ENCODE results near the gene RARG. TPM values are rescaled to one million over a fixed set of nuclear protein-coding genes. Genes with fewer than 3 reads are reported as not detected.

RARG gene
- total RNA-seq, 2 donors from 2014 or later = 57.6 to 57.8 TPM

- no peaks in the 10 kb centered on the region for H3K9me3 ChIP-seq (ENCODE audit: control insufficient read depth, low read length, poor library complexity, severe bottlenecking)
- no peaks in the 10 kb centered on the region for H3K36me3 Mint-ChIP-seq (ENCODE audit: low read depth)
- peak overlapping the region; percentile 98 for H3K27ac Mint-ChIP-seq
- H3K4me1 Mint-ChIP-seq = peaks cover 58% of the 10 kb centered on the region
- no peak for DNase-seq
- ATAC-seq = peak; percentile 32
- H3K4me3 Mint-ChIP-seq = peak overlapping the region; percentile 83
- H3K27me3 Mint-ChIP-seq = no peaks in the 10 kb centered on the region
These were observed 3.9 kb upstream of the RARG start for GRCh38 chr12:53235742-53236442.

GRCh38 chr12:53235164-53235563, 3.2 kb upstream of the RARG start:
- Mint-ChIP-seq H3K27ac (peak overlapping the region; percentile 98), H3K4me1 (peaks cover 60% of the 10 kb centered on the region), H3K27me3 (no peaks in the 10 kb centered on the region), H3K36me3 (ENCODE audit: low read depth) (no peaks in the 10 kb centered on the region), H3K4me3 (peak overlapping the region; percentile 83)
- DNase-seq (no peak), ATAC-seq (no peak)
- H3K9me3 ChIP-seq (ENCODE audit: control insufficient read depth, low read length, poor library complexity, severe bottlenecking) = no peaks in the 10 kb centered on the region

- H3K4me1 Mint-ChIP-seq = peaks cover 63% of the 10 kb centered on the region
- H3K27me3 Mint-ChIP-seq = no peaks in the 10 kb centered on the region
- peak overlapping the region; percentile 83 for H3K4me3 Mint-ChIP-seq
- no peak for ATAC-seq
- H3K36me3 Mint-ChIP-seq (ENCODE audit: low read depth) = no peaks in the 10 kb centered on the region
- H3K27ac Mint-ChIP-seq = peak overlapping the region; percentile 98
- peak in 1 of 3 donors; percentile 41 for DNase-seq
- H3K9me3 ChIP-seq (ENCODE audit: control insufficient read depth, low read length, poor library complexity, severe bottlenecking) = no peaks in the 10 kb centered on the region
These were observed 2.4 kb upstream of the RARG start for GRCh38 chr12:53234271-53234914.

GRCh38 chr12:53233671-53234121, 1.7 kb upstream of the RARG start:
- Mint-ChIP-seq H3K27ac (peak overlapping the region; percentile 98), H3K36me3 (ENCODE audit: low read depth) (no peaks in the 10 kb centered on the region), H3K4me3 (peak overlapping the region; percentile 97), H3K27me3 (no peaks in the 10 kb centered on the region), H3K4me1 (peaks cover 70% of the 10 kb centered on the region)
- no peaks in the 10 kb centered on the region for H3K9me3 ChIP-seq (ENCODE audit: control insufficient read depth, low read length, poor library complexity, severe bottlenecking)
- no peak for DNase-seq
- no peak for ATAC-seq

- peak overlapping the region; percentile 97 for H3K4me3 Mint-ChIP-seq
- peaks cover 75% of the 10 kb centered on the region for H3K4me1 Mint-ChIP-seq
- DNase-seq (peak in 2 of 3 donors; percentile 38 to 49), ATAC-seq (peak; percentile 42)
- H3K27me3 Mint-ChIP-seq = no peaks in the 10 kb centered on the region
- H3K27ac Mint-ChIP-seq = peak overlapping the region; percentile 98
- H3K9me3 ChIP-seq (ENCODE audit: control insufficient read depth, low read length, poor library complexity, severe bottlenecking) = no peaks in the 10 kb centered on the region
- peaks cover 3% of the 10 kb centered on the region for H3K36me3 Mint-ChIP-seq (ENCODE audit: low read depth)
These were observed 845 bp upstream of the RARG start for GRCh38 chr12:53232646-53233461.

- H3K9me3 ChIP-seq (ENCODE audit: control insufficient read depth, low read length, poor library complexity, severe bottlenecking) = no peaks in the 10 kb centered on the region
- Mint-ChIP-seq H3K36me3 (ENCODE audit: low read depth) (peaks cover 7% of the 10 kb centered on the region), H3K27ac (peak overlapping the region; percentile 67), H3K4me1 (peaks cover 74% of the 10 kb centered on the region), H3K27me3 (no peaks in the 10 kb centered on the region), H3K4me3 (peak overlapping the region; percentile 97)
- DNase-seq (no peak), ATAC-seq (no peak)
These were observed 413 bp downstream of the RARG start for GRCh38 chr12:53231671-53231920.

- peaks cover 71% of the 10 kb centered on the region for H3K4me1 Mint-ChIP-seq
These were observed 1.7 kb downstream of the RARG start for GRCh38 chr12:53230108-53230845.

GRCh38 chr12:53229454-53229853, 2.6 kb downstream of the RARG start:
- ATAC-seq (no peak), DNase-seq (no peak)
- H3K4me3 Mint-ChIP-seq = peak overlapping the region; percentile 75
- H3K36me3 Mint-ChIP-seq (ENCODE audit: low read depth) = peaks cover 11% of the 10 kb centered on the region
- peak overlapping the region; percentile 95 for H3K27ac Mint-ChIP-seq
- no peaks in the 10 kb centered on the region for H3K27me3 Mint-ChIP-seq
- H3K4me1 Mint-ChIP-seq = peaks cover 75% of the 10 kb centered on the region
- no peaks in the 10 kb centered on the region for H3K9me3 ChIP-seq (ENCODE audit: control insufficient read depth, low read length, poor library complexity, severe bottlenecking)

More at GRCh38 chr12:53230108-53230845, 1.7 kb downstream of the RARG start:
- Mint-ChIP-seq H3K27ac (peak overlapping the region; percentile 95), H3K27me3 (no peaks in the 10 kb centered on the region), H3K4me3 (peak overlapping the region; percentile 75), H3K36me3 (ENCODE audit: low read depth) (peaks cover 10% of the 10 kb centered on the region)
- ATAC-seq (no peak), DNase-seq (no peak)
- H3K9me3 ChIP-seq (ENCODE audit: control insufficient read depth, low read length, poor library complexity, severe bottlenecking) = no peaks in the 10 kb centered on the region

GRCh38 chr12:53227836-53228235, 4.2 kb downstream of the RARG start:
- no peak overlapping the region for H3K4me3 Mint-ChIP-seq
- peak overlapping the region; percentile 95 for H3K27ac Mint-ChIP-seq
- H3K4me1 Mint-ChIP-seq = peaks cover 80% of the 10 kb centered on the region
- no peaks in the 10 kb centered on the region for H3K27me3 Mint-ChIP-seq
- H3K9me3 ChIP-seq (ENCODE audit: control insufficient read depth, low read length, poor library complexity, severe bottlenecking) = no peaks in the 10 kb centered on the region
- DNase-seq = no peak
- ATAC-seq = no peak
- peaks cover 11% of the 10 kb centered on the region for H3K36me3 Mint-ChIP-seq (ENCODE audit: low read depth)

GRCh38 chr12:53227341-53227740, 4.7 kb downstream of the RARG start:
- Mint-ChIP-seq H3K27ac (peak overlapping the region; percentile 95), H3K4me3 (peak overlapping the region; percentile 74), H3K27me3 (no peaks in the 10 kb centered on the region), H3K4me1 (peaks cover 80% of the 10 kb centered on the region), H3K36me3 (ENCODE audit: low read depth) (peaks cover 11% of the 10 kb centered on the region)
- ATAC-seq = no peak
- DNase-seq = no peak
- H3K9me3 ChIP-seq (ENCODE audit: control insufficient read depth, low read length, poor library complexity, severe bottlenecking) = no peaks in the 10 kb centered on the region

- H3K9me3 ChIP-seq (ENCODE audit: control insufficient read depth, low read length, poor library complexity, severe bottlenecking) = no peaks in the 10 kb centered on the region
- no peaks in the 10 kb centered on the region for H3K27me3 Mint-ChIP-seq
- no peak for DNase-seq
- peak overlapping the region; percentile 74 for H3K4me3 Mint-ChIP-seq
- H3K4me1 Mint-ChIP-seq = peaks cover 83% of the 10 kb centered on the region
- ATAC-seq = no peak
- H3K36me3 Mint-ChIP-seq (ENCODE audit: low read depth) = peaks cover 11% of the 10 kb centered on the region
- H3K27ac Mint-ChIP-seq = peak overlapping the region; percentile 95
These were observed 5.2 kb downstream of the RARG start for GRCh38 chr12:53226815-53227214.

GRCh38 chr12:53225635-53226424, 6.2 kb downstream of the RARG start:
- DNase-seq (no peak), ATAC-seq (no peak)
- Mint-ChIP-seq H3K27me3 (no peaks in the 10 kb centered on the region), H3K36me3 (ENCODE audit: low read depth) (peaks cover 11% of the 10 kb centered on the region), H3K4me1 (peaks cover 81% of the 10 kb centered on the region), H3K27ac (peak overlapping the region; percentile 95), H3K4me3 (peak overlapping the region; percentile 82)
- H3K9me3 ChIP-seq (ENCODE audit: control insufficient read depth, low read length, poor library complexity, severe bottlenecking) = no peaks in the 10 kb centered on the region

Data from T-helper 17 cell (primary cell).